A549 (cell line): ENCODE results near the gene GPS1.

Source experiments
- GATA3 ChIP-seq: IDR thresholded peaks from 2 replicates; pipeline ENCODE4 v1.6.1; 2012; ENCODE audit warnings: borderline replicate concordance
- JUN ChIP-seq, 2 experiments: fragments of >200 bp; sonication (Bioruptor Twin); formaldehyde crosslinking; IDR thresholded peaks; 2 replicates in 1 of 2; 3 replicates in 1 of 2; pipeline ENCODE4 v1.6.1; 2016 to 2017
- JUNB ChIP-seq: fragments of >200 bp; sonication (Bioruptor Twin); formaldehyde crosslinking; IDR thresholded peaks from 2 replicates; pipeline ENCODE4 v1.6.1; 2016
- MAFK ChIP-seq: fragments of 450-650 bp; IDR thresholded peaks from 2 replicates; pipeline ENCODE4 v1.6.1; 2014; ENCODE audit not compliant: partially characterized antibody
- POLR2A ChIP-seq: IDR thresholded peaks from 2 replicates; pipeline ENCODE4 v1.6.1; 2012; ENCODE audit warnings: mild to moderate bottlenecking, low read length
- RAD21 ChIP-seq, 2 experiments: fragments of >200 bp in 1 of 2; sonication (Bioruptor Twin) in 1 of 2; formaldehyde crosslinking in 1 of 2; IDR thresholded peaks in 1 of 2; conservative IDR thresholded peaks in 1 of 2; 2 replicates in 1 of 2; 3 replicates in 1 of 2; pipeline ENCODE4 v1.6.1; 2012 to 2018; ENCODE audit warnings: inconsistent platforms in 1 of 2
- SMC3 ChIP-seq: fragments of >200 bp; sonication (Bioruptor Twin); formaldehyde crosslinking; IDR thresholded peaks from 3 replicates; pipeline ENCODE4 v1.6.1; 2018; ENCODE audit warnings: inconsistent platforms
- TF ChIP-seq, protein P1 (sequence below): fragments of >200 bp; sonication (Bioruptor Twin); formaldehyde crosslinking; IDR thresholded peaks from 3 replicates; pipeline ENCODE4 v1.5.1; 2016
- TF ChIP-seq, protein P2 (sequence below): fragments of 450-650 bp; IDR thresholded peaks from 2 replicates; pipeline ENCODE4 v1.6.1; 2014; ENCODE audit warnings: antibody characterized with exemption

DNA sequence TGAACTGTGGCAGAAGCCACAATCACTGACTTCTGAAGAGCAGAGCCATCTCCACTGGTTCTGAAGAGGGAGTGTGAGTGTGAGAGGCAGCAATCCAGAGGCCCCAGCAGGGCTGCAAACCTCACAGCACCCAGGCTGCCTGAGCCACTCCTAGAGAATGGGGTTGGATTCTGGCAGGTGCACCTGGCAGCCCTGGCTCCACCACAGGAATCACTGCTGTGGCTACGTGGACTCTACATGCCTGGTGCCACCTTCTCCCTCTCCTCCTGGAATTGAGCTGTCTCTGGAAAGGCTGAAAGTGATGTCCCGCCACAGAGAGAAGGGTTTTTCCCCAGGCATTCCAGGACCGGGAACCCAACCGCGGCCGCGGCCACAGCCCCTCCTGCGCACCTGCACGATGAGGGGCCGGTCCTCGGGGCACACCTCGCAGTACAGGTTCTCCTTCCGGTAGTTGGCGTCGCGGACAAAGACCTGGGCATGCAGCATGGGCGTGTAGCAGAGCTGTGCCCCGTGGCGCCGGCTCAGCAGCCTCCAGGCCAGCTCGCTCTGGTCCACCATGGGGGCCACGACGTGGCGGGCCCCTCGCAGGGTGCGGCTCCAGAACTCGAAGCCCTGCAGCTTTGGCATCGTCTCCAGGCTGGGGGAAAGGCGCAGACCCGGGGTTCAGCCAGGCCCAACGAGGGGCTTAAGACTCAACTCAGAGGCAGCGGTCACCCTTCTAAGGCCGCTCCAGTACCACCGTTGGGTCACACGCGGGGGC, 12.9 kb downstream of the GPS1 start:
- TF ChIP-seq, protein P1, sequence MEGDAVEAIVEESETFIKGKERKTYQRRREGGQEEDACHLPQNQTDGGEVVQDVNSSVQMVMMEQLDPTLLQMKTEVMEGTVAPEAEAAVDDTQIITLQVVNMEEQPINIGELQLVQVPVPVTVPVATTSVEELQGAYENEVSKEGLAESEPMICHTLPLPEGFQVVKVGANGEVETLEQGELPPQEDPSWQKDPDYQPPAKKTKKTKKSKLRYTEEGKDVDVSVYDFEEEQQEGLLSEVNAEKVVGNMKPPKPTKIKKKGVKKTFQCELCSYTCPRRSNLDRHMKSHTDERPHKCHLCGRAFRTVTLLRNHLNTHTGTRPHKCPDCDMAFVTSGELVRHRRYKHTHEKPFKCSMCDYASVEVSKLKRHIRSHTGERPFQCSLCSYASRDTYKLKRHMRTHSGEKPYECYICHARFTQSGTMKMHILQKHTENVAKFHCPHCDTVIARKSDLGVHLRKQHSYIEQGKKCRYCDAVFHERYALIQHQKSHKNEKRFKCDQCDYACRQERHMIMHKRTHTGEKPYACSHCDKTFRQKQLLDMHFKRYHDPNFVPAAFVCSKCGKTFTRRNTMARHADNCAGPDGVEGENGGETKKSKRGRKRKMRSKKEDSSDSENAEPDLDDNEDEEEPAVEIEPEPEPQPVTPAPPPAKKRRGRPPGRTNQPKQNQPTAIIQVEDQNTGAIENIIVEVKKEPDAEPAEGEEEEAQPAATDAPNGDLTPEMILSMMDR = no peak
- TF ChIP-seq SMC3 (no peak), RAD21 (conservative IDR thresholded peaks at IDR 0.05 in 1 of 2, IDR thresholded peaks at IDR 0.05 in 1 of 2) (no peak), POLR2A (no peak), JUN (IDR thresholded peaks at IDR 0.05) (no peak), GATA3 (no peak), JUNB (no peak), MAFK (no peak)
- TF ChIP-seq, protein P2, sequence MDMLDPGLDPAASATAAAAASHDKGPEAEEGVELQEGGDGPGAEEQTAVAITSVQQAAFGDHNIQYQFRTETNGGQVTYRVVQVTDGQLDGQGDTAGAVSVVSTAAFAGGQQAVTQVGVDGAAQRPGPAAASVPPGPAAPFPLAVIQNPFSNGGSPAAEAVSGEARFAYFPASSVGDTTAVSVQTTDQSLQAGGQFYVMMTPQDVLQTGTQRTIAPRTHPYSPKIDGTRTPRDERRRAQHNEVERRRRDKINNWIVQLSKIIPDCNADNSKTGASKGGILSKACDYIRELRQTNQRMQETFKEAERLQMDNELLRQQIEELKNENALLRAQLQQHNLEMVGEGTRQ = no peak
